Measurements from ENCODE around the gene NT5DC3. TPM values are rescaled to one million over a fixed set of nuclear protein-coding genes. Genes with fewer than 3 reads are reported as not detected.
A peak's percentile ranks its signal among the peaks of the same experiment; 100 is the strongest.
"Not testable (repeated sequence)": the region's sequence is repeated elsewhere in the genome, so short reads cannot be mapped to it uniquely, and the experiment has no call there.

The NT5DC3 gene
- total RNA-seq, 2 experiments from 2014 or later, result 2.7 to 5.3 TPM

DNA sequence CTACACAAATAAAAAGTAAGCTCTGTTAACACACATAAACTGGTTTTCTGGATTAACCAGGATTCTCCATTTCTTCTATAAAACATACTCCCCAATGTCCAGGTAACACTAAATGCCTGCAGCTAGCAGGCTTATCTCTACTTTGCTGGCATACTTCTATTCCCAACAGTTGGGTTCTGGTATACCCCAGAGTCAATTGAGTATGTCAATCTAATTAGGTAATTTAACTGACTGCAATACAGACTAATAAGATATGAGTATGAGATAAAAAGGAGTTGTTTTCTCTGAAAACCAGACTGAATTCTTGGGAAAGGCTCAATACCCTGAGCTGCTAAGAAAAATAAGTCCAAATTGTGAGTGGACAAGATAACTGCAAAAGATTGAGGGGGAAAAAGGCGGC, 9.4 kb upstream of the NT5DC3 start:
- DNase-seq (no peak), ATAC-seq (no peak)
- Mint-ChIP-seq H3K4me3 (no peak overlapping the region), H3K9me3 (ENCODE audit: low read depth) (no peaks in the 10 kb centered on the region), H3K27me3 (peaks cover 6% of the 10 kb centered on the region), H3K36me3 (no peaks in the 10 kb centered on the region), H3K27ac (no peak overlapping the region), H3K4me1 (peaks cover 3% of the 10 kb centered on the region)
- CTCF ChIA-PET, result no interaction called here

DNA sequence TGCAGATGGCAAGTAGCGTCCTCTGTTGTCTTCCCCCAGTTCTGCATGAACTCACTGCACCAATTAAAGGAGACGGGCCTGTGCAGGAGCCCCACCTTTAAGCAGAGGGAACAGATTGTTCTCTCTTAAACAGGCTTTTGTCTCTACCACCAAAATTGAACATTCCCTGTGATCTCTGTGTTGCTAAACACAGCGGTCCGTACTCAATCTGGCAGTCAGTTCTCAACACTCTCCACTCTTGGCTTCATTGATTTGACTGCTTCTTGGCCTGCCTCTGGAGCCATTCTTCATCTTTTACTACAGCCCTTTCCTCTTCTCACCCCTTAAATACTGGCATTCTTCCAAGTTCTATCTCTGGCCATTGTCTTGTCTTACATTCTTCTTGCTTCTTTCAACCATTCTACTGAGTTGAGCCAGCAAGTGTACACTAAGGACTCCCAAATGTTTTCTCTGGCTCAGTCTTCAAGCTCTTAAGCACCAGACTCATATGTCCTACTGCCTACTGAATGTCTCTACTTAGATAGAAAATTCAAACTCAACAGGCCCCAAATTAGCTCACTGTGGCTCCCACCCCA, 8.0 kb upstream of the NT5DC3 start:
- Mint-ChIP-seq H3K4me3 (no peak overlapping the region), H3K27me3 (peaks cover 13% of the 10 kb centered on the region), H3K27ac (no peak overlapping the region), H3K36me3 (no peaks in the 10 kb centered on the region), H3K9me3 (ENCODE audit: low read depth) (no peaks in the 10 kb centered on the region), H3K4me1 (peaks cover 3% of the 10 kb centered on the region)
- CTCF ChIA-PET, result no interaction called here
- ATAC-seq (no peak), DNase-seq (no peak)

DNA sequence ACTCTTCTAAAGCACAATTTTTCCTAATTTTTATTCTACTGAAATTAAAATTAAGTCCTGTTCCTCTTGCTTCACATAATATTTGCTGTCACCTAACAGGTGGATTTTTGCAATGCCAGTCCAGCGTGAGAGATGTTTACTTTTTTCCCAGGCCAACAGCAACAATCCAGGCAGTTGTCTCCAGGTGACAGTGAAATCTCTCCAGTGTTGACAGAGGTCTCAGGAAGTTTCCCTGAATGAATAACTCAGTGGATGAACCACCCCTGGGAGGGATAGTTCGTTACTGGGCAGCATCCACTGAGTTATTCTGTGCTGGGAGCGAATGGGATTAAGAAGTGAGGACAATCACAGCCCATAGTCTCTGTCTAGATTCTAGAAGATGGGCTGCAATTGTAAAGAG, 7.1 kb upstream of the NT5DC3 start:
- Mint-ChIP-seq H3K36me3 (no peaks in the 10 kb centered on the region), H3K9me3 (ENCODE audit: low read depth) (no peaks in the 10 kb centered on the region), H3K27me3 (peaks cover 13% of the 10 kb centered on the region), H3K4me3 (no peak overlapping the region), H3K4me1 (peaks cover 3% of the 10 kb centered on the region), H3K27ac (no peak overlapping the region)
- DNase-seq (no peak), ATAC-seq (no peak)
- CTCF ChIA-PET, result no interaction called here

DNA sequence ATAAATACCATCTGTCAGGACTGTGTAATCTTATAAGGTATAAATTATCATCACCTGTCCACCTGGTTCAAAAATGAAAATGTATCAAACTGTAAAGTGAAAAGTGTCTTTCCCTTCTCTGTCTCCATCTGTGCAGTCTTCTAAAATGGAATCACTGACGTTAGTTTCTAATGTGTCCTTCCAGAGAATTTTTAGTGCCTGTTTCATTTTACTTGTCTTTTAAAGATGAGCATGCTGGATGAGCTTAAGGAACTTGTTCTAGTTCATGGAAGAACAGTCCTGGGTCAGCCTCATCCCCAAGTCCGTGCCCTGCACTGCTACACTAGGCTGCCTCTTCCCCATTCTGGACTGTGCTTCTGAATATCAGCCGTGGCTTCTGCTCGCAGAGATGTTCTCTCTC, 5.4 kb upstream of the NT5DC3 start:
- ATAC-seq (no peak), DNase-seq (no peak)
- Mint-ChIP-seq H3K9me3 (ENCODE audit: low read depth) (no peaks in the 10 kb centered on the region), H3K4me1 (peaks cover 10% of the 10 kb centered on the region), H3K4me3 (no peak overlapping the region), H3K36me3 (no peaks in the 10 kb centered on the region), H3K27me3 (peaks cover 13% of the 10 kb centered on the region), H3K27ac (no peak overlapping the region)
- CTCF ChIA-PET, result no interaction called here

DNA sequence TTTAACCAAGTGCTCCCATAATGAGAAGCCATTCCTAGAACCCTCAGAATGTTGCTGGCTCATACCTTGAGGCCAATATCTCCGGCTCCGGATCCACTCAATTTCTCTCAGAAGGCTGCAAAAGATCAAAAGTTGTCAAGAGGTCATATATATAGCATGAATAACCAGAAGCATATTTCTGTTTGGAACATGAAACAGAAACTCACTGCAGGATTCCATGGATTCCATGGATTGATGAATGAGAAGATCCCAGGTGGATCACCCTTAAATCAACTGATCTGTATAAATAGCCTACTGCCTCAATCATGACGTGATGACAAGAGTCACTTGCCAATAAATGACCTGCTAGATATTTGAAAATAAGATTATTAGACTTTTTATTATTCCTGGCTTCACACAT, 3.3 kb upstream of the NT5DC3 start:
- Mint-ChIP-seq H3K36me3 (no peaks in the 10 kb centered on the region), H3K9me3 (ENCODE audit: low read depth) (no peaks in the 10 kb centered on the region), H3K27me3 (peaks cover 13% of the 10 kb centered on the region), H3K4me1 (peaks cover 16% of the 10 kb centered on the region), H3K4me3 (no peak overlapping the region), H3K27ac (no peak overlapping the region)
- ATAC-seq (no peak), DNase-seq (no peak)
- CTCF ChIA-PET, result no interaction called here

DNA sequence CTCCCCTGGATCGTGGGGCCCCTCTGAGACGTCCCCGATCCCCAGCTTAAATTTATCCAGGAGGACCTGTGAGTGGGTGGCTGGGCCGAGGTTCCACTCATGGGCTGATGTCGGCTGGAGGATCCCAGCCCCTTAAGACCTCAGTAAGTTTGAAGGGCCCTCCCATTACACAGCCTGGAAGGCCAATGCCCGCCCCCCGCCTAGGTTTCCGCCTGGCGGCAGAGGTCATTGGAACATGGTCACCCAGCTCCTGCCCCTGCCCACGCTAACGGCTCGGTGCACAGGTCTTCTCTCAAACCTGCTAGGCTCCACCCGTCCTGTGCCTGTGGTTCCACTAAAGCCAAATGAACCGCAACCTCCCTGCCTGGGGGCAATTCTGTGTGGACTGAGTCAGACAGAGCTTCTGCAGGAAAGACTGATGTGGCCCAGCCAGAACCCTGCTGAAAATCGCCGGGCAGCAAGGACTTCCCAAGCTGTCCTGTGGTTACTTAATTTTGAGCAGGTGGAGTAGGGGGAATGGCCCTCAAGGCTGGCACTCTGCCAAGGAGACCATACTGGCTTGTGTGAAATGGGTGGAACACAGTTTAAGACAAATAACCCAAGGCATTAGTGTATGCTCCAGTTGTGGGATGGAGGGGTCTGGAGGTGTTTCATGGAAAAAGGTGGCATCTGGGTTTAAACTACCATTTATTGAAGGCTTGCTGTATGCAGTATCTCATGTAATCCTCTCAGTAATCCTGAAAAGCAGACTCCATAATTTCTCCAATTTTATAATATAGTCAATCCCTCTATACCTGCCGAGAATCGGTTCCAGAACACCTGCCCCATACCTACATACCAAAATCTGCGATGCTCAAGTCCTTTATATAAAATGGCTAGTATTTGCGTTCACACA, 903 bp upstream of the NT5DC3 start:
- peaks cover 13% of the 10 kb centered on the region for H3K27me3 Mint-ChIP-seq
- CTCF ChIA-PET, result interaction anchor here (1.3 kb wide), 1 partner anchor 124 kb away, joined by 3 read pairs; the partner anchor contains the start of gene TDG
- no peaks in the 10 kb centered on the region for H3K9me3 Mint-ChIP-seq (ENCODE audit: low read depth)
- H3K4me1 Mint-ChIP-seq, result peaks cover 21% of the 10 kb centered on the region
- peak overlapping the region; percentile 70 for H3K4me3 Mint-ChIP-seq
- ATAC-seq (peak; percentile 27), DNase-seq (peak; percentile 81)
- peak overlapping the region; percentile 73 for H3K27ac Mint-ChIP-seq
- H3K36me3 Mint-ChIP-seq, result peaks cover 3% of the 10 kb centered on the region

DNA sequence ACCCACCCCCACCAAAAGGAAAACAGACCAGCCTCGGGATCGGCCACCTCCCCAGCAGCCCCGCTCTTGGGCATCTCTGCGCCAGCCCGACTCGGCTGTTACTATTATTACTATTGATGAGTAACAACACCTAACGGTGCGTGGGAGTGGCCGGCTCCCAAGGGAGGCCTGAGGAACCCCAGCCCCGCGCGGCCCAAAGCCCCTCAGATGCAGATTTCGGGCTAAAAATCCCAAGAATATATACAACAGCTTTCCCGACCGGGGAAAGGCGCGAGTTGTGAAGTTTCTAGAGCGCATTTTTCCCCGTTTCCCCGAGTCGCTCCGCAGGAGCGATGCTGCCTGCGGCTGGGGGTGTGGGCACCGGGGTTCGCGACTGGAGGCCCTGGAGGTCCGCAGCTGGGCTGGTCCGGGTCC, 565 bp downstream of the NT5DC3 start:
- CTCF ChIA-PET, result interaction anchor here (1.3 kb wide), 1 partner anchor 125 kb away, joined by 3 read pairs; the partner anchor contains the start of gene TDG
- ATAC-seq (peak; percentile 4), DNase-seq (peak; percentile 49)
- Mint-ChIP-seq H3K36me3 (peaks cover 3% of the 10 kb centered on the region), H3K4me1 (peaks cover 21% of the 10 kb centered on the region), H3K4me3 (peak overlapping the region; percentile 72), H3K9me3 (ENCODE audit: low read depth) (no peaks in the 10 kb centered on the region), H3K27me3 (peaks cover 13% of the 10 kb centered on the region), H3K27ac (peak overlapping the region; percentile 58)

DNA sequence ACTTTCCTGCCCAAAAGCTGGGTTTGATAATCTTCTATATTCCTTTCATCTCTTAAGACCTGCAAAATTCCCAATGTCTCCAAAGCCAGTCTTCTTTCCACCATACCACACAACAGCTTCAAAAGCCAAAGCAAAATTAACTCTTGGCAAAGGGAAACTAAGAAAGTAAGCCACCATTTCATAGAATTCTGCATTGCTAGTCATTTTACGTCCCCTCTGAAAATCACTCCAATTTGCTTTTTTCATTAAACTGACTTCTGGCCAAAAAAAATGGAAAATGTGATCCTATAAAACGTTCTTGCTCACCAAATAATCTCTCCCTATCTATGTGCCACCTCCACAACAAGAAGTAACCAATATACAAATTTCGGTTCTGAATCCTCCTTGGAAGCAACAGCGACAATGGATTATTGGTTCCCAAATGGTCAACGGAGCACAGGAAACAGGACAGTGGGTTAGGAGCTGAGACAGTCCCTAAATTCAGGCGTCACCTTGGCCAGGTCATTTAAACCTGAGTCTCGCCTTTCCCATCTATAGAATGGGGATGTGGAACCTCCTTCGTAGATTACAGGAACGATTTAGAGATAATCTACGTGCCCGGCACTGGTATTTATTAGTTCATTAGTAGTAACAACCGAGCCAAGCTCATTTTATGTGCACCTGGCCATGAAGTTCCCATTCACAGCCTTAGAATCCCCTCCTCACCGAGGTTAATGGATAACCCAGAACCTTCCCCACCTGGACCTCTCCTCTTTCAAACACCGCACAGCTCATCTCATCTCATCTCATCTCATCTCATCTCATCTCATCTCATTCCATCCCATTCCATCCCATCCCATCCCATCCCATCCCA, 1.2 kb downstream of the NT5DC3 start:
- CTCF ChIA-PET, result no interaction called here
- H3K27me3 Mint-ChIP-seq, result peaks cover 9% of the 10 kb centered on the region
- peak overlapping the region; percentile 72 for H3K4me3 Mint-ChIP-seq
- peaks cover 3% of the 10 kb centered on the region for H3K36me3 Mint-ChIP-seq
- DNase-seq (no peak), ATAC-seq (no peak)
- H3K9me3 Mint-ChIP-seq (ENCODE audit: low read depth), result no peaks in the 10 kb centered on the region
- H3K27ac Mint-ChIP-seq, result no peak overlapping the region
- H3K4me1 Mint-ChIP-seq, result peaks cover 21% of the 10 kb centered on the region

DNA sequence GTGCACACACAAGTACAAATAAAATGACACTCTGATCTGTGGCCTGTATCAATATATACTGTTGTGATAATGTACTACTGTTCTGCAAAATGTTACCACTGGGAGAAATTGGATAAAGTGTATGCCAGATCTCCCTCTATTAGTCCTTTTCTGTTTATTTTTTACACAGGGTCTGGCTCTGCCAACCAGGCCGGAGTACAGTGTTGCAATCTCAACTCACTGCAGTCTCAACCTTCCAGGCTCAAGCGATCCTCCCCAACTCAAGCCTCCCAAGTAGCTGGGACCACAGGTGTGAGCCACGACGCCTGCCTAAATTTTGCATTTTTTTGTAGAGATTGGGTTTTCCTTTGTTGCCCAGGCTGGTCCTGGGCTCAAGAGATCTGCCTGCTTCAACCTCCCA, 1.9 kb downstream of the NT5DC3 start:
- Mint-ChIP-seq H3K9me3 (ENCODE audit: low read depth) (no peaks in the 10 kb centered on the region), H3K4me1 (peaks cover 21% of the 10 kb centered on the region), H3K36me3 (peaks cover 3% of the 10 kb centered on the region), H3K4me3 (no peak overlapping the region), H3K27ac (no peak overlapping the region), H3K27me3 (peaks cover 4% of the 10 kb centered on the region)
- DNase-seq (no peak), ATAC-seq (no peak)
- CTCF ChIA-PET, result no interaction called here

DNA sequence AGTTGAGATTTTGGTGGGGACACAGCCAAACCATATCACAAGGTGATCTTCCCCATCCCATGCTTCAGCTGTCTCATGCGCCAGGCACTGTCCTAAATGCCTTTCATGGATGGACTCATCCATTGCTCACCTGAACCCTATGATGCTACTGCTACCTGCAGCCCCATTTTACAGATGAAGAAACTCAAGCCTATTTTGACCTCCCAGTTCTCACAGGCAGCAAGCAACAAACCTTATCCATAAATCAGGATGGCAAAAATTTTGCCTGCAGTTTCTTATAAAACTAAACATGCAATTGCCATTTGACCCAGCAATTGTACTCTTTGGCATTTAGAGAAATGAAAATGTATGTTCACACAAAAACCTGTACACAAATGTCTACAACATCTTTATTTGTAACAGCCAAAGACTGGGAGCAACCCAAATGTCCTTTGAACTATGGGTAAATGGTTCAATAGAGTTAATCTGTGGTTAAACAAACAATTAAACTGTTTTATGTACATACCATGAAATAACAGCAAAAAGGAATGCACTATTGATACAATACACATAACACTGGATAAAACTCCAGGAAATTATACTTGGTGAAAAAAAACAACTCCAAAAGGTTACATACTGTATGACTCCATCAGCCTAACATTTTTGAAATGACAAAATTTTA, 2.6 kb downstream of the NT5DC3 start:
- Mint-ChIP-seq H3K9me3 (ENCODE audit: low read depth) (no peaks in the 10 kb centered on the region), H3K27me3 (no peaks in the 10 kb centered on the region), H3K36me3 (peaks cover 3% of the 10 kb centered on the region), H3K4me1 (peaks cover 21% of the 10 kb centered on the region), H3K27ac (no peak overlapping the region), H3K4me3 (no peak overlapping the region)
- CTCF ChIA-PET, result no interaction called here
- DNase-seq, result no peak
- no peak for ATAC-seq

DNA sequence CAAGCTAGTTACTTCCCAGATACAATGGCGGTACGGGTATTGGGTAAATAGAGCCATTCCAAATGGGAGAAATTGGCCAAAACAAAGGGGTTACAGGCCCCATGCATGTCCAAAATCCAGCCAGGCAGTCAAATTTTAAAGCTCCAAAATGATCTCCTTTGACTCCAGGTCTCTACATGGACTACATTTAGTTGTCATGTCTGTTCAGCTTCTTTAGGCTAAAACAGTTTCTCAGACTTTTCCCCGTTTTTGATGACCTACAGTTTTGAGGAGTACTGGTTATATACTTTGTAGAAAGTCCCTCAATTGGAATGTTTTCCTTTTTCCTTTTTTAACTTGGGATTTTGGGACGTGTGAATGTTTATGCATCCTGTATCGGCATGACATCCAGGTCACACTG, 4.7 kb downstream of the NT5DC3 start:
- DNase-seq (no peak), ATAC-seq (no peak)
- Mint-ChIP-seq H3K27me3 (no peaks in the 10 kb centered on the region), H3K9me3 (ENCODE audit: low read depth) (no peaks in the 10 kb centered on the region), H3K4me1 (peaks cover 13% of the 10 kb centered on the region), H3K27ac (no peak overlapping the region), H3K4me3 (no peak overlapping the region), H3K36me3 (peaks cover 8% of the 10 kb centered on the region)
- CTCF ChIA-PET, result no interaction called here

DNA sequence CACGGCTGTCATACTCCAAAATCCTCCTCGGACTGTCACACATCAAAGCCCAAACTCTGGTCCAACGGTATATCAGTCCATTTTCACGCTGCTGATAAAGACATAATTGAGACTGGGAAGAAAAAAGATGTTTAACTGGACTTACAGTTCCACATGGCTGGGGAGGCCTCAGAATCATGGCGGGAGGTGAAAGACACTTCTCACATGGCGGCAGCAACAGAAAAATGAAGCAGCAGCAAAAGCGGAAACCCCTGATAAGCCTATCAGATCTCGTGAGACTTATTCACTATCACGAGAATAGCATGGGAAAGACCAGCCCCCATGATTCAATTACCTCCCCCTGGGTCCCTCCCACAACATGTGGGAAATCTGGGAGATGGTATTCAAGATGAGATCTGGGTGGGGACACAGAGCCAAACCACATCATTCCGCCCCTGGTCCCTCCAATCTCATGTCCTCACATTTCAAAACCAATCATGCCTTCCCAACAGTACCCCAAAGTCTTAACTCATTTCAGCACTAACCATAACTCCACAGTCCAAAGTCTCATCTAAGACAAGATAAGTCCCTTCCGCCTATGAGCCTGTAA, 5.2 kb downstream of the NT5DC3 start:
- H3K4me1 Mint-ChIP-seq, result peaks cover 13% of the 10 kb centered on the region
- H3K36me3 Mint-ChIP-seq; H3K27ac Mint-ChIP-seq; H3K9me3 Mint-ChIP-seq (ENCODE audit: low read depth); CTCF ChIA-PET; ATAC-seq; H3K27me3 Mint-ChIP-seq; DNase-seq; H3K4me3 Mint-ChIP-seq: not testable (repeated sequence)

DNA sequence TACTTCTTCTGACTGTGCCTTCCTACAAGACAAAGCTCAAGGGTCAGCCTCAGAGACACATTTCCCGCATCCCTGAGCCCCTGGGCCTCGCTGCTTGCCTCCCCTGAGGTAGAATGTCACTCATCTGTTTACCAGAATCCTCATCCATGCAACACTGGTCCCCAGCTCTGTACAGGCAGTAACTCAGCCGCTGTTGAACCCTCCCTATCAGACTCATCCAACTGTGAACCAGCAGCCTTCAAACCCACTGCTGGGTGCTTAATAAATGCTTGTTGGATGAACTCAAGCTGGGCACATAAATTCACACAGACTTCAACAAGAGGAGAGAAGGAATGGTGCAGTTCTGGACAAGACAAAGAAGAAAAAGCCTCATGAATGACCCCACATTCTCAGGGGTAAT, 6.1 kb downstream of the NT5DC3 start:
- CTCF ChIA-PET, result no interaction called here
- H3K9me3 Mint-ChIP-seq (ENCODE audit: low read depth), result peaks cover 5% of the 10 kb centered on the region
- H3K4me1 Mint-ChIP-seq, result peaks cover 10% of the 10 kb centered on the region
- peaks cover 12% of the 10 kb centered on the region for H3K36me3 Mint-ChIP-seq
- no peak overlapping the region for H3K4me3 Mint-ChIP-seq
- DNase-seq, result no peak
- H3K27ac Mint-ChIP-seq, result no peak overlapping the region
- no peak for ATAC-seq
- H3K27me3 Mint-ChIP-seq, result no peaks in the 10 kb centered on the region

Data from activated CD8-positive, alpha-beta memory T cell treated with anti-CD3 and anti-CD28 coated beads, Interleukin-2, amount 10 ng/mL, durations not matched to agents 7 days and 5 days (primary cell).